GM13977 (cell line): ENCODE data around the gene COPZ2.
"Not testable (repeated sequence)": the region's sequence is repeated elsewhere in the genome, so short reads cannot be mapped to it uniquely, and the experiment has no call there.

Source experiments
- DNase-seq: peaks from one replicate; pipeline ENCODE4 v3.0.0; 2012; ENCODE audit warnings: low spot score
- in situ Hi-C: fragments of 300-500 bp; cut with MboI; formaldehyde crosslinking; loops from one replicate; pipeline ENCODE4 v1.12.0; 2022; ENCODE audit warnings: low sequenced_read_pairs, low pct_unique_long_range_greater_than_20kb, mixed read lengths, inconsistent platforms; ENCODE audit not compliant: unreplicated experiment
- TF ChIP-seq, protein P1 (sequence below): IDR thresholded peaks from 2 replicates; pipeline ENCODE4 v1.5.1; 2012; ENCODE audit warnings: mild to moderate bottlenecking, control low read depth; ENCODE audit not compliant: insufficient read depth; ENCODE audit errors: extremely low read depth, missing control alignments

COPZ2 gene

DNA sequence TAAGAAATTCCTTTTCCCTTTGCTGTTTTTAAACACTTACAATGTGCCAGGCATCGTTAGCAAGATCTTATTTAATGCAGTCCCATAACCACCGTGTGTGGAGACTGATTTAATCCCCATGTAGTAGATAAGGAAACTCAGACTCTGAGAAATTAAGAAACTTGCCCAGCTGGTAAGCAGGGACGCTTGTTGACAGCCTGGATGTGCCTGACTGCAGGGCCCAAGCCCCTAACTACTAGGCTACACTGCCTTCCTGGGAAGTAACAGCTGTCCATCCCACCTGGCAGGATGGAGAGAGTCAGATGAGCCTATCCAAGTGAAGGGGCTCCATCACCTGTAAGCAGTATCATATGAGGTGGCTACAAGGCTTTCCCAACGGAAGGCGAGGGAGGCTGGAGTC is 43.6 kb downstream of the COPZ2 start:
- DNase-seq, result no peak
- TF ChIP-seq, protein P1, sequence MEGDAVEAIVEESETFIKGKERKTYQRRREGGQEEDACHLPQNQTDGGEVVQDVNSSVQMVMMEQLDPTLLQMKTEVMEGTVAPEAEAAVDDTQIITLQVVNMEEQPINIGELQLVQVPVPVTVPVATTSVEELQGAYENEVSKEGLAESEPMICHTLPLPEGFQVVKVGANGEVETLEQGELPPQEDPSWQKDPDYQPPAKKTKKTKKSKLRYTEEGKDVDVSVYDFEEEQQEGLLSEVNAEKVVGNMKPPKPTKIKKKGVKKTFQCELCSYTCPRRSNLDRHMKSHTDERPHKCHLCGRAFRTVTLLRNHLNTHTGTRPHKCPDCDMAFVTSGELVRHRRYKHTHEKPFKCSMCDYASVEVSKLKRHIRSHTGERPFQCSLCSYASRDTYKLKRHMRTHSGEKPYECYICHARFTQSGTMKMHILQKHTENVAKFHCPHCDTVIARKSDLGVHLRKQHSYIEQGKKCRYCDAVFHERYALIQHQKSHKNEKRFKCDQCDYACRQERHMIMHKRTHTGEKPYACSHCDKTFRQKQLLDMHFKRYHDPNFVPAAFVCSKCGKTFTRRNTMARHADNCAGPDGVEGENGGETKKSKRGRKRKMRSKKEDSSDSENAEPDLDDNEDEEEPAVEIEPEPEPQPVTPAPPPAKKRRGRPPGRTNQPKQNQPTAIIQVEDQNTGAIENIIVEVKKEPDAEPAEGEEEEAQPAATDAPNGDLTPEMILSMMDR, result no peak
- in situ Hi-C loops, result no loop called here

DNA sequence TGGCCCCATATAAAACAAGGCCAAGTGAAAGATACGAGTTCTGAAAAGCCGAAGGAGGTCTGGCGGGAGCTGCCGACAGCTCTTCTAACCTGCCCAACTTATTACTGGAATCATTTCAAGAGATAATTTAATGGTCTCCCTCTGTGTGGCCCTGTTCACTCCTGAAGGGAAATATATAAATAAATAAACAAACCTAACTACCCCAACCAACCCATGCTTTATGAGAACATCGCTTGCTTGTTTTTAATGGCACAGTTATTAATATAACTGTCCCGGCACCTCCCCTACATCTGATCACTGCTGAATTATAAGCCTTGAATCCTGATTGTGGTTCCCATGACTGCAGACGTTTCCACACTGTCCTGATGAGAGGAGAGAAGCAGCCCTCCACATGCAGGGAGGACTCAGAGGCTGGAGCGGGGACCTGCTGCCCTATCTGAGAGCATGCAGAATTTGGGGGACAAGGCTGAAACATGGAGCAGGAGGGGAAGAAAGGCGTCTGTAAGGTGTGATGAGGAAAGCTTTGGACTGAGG is 44.5 kb downstream of the COPZ2 start:
- no peak for DNase-seq
- TF ChIP-seq, protein P1, result no peak
- in situ Hi-C loops, result no loop called here

DNA sequence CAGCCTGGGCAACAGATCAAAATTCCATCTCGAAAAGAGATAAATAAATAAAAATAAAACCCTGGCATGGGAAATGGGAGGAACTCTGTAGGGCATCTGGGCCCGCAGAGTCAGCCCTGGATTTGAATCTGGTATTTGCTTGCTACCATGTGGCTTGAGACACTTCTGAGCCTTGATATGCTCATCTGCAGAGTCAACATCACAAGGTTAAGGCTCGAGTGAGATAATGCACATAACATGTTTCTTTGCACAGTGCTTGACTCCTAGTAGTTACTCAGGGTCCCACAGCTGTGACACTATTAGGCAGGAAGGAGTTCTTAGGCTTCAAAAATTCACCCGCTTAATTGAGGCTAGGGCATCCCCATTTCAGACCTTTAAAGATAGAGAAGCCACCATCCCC is 45.4 kb downstream of the COPZ2 start:
- DNase-seq, result no peak
- in situ Hi-C loops, result no loop called here
- TF ChIP-seq, protein P1, result no peak

DNA sequence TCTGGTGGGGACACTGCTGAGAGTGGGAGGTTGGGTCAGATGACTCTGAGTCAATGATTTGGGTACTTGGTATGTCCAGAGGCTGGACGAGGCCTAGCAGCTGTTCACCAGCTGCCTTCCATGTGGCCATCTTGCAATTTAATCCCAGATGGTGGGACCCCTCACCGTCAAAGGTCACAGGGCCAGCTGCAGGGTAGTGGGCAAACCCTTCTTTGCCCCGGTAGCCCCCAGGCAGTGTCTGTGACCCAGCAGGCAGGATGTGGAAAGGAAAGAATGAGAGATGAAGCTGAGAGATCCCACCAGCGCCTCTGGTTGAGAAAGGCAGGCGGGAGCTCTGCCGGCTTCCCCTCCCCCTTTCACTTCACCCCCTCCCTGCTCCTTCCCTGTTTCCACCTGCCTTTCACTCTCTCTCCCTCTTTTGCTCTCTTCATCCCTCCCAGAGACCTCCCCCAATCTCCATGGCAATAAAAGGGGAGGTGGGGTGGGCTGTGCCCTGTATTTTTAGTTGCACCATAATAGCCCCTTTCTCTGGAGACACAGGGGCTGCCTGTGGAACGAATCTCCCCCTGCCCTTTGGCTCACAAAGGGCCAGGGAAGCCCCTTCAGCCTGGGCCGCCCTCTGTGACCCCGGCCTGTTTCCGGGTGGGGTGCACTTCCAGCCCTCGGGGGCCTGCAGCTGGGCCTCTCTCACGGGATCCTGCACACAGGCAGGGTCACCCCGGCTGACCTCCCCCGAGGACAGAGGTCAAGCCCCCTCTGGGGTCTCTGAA is 46.5 kb downstream of the COPZ2 start:
- DNase-seq, result no peak
- TF ChIP-seq, protein P1, result no peak

DNA sequence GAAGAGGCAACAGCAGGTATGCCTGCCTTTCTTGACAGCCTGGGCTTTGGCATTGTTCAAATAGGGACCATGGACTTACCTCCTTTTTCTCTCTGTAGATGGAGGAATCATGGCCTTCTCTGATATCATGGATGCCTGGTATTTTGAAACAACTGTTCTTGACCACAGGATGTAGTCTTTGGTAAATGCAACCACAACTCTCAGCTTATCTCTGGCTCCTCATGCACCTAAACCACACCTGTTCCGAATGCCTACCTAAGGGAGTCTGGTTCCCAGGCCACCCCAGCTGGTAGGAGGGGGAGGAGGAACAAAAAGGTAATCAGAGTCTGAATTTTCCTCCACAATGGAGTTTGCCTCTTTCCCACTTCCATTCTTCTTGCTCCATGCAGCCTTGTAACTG is 47.9 kb downstream of the COPZ2 start:
- in situ Hi-C loops, result no loop called here
- no peak for DNase-seq
- TF ChIP-seq, protein P1, result no peak

More for the DNA sequence above, 46.5 kb downstream of the COPZ2 start:
- in situ Hi-C loops, result no loop called here

DNA sequence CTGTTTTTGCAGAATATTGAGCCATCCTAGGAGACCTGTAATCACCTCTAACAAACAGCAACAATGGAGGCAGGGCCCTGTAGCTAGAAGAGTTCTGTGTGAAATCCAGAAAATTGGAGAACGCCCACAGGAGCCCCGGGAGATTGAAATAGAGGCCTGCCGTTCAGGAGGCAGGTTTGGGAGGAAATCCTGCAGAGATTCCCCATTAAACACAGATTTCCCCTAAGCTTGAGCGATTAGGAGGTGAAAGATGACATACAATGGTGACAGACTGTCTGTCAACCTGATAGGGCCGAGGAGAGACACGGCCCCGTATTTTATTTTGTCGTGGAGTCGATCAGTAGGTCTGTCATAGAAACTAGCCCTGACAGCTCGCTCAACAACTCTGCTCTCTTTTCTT is 48.4 kb downstream of the COPZ2 start:
- TF ChIP-seq, protein P1, result no peak
- no peak for DNase-seq
- in situ Hi-C loops, result no loop called here

DNA sequence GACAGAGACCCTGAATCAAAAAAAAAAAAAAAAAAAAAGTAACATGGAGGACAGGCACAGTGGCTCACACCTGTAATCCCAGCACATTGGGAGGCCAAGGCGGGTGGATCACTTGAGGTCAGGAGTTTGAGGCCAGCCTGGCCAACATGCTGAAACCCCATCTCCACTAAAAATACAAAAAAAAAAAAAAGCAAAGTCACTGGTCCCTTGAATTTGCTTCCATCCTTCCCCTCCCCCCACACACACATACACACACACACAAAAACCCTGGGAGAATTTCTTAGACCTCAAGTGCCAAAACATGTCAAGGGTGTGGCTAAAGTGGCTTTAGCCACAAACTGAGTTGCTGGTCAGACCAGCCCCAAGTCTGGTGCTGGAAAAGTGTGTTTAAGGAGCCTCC is 49.2 kb downstream of the COPZ2 start:
- in situ Hi-C loops, DNase-seq: not testable (repeated sequence)
